Endothelial cell of umbilical vein (primary cell): ENCODE results near the gene GPR176. TPM values are rescaled to one million over a fixed set of nuclear protein-coding genes. Genes with fewer than 3 reads are reported as not detected.

Source experiments
- BruUV-seq: library from RNA; stranded (reverse); fragments of 400-500 nt; replicated peaks from 2 replicates; lab custom pipeline; 2021; lab: Mats Ljungman, UMichigan
- CTCF ChIA-PET: fragments of 300-600, 350-600 bp; sonication (Branson Sonifier 250); formaldehyde crosslinking; loops from one replicate; lab custom pipeline; 2021; ENCODE audit warnings: antibody characterized with exemption, inconsistent platforms; lab: Charles Lee
- POLR2A ChIA-PET: fragments of 300-600, 350-600 bp; sonication (Branson Sonifier 250); formaldehyde crosslinking; loops from one replicate; lab custom pipeline; 2021; ENCODE audit warnings: antibody characterized with exemption, inconsistent platforms; lab: Charles Lee
- DNase-seq: peaks from one replicate; pipeline ENCODE4 v3.0.0-alpha.2; 2011; ENCODE audit warnings: low read depth, low spot score
- FAIRE-seq: peaks from 2 replicates; lab custom pipeline; 2011; peaks lifted over from hg19 to GRCh38; lab: Jason Lieb, UNC
- H2AFZ ChIP-seq: 2 replicates; pipeline ENCODE4 v1.6.0; 2012; ENCODE audit warnings: low read depth, low read length, control low read depth, inconsistent platforms
- H3K27ac ChIP-seq: 2 replicates; pipeline ENCODE4 v1.5.1; 2011; ENCODE audit warnings: low read depth, mild to moderate bottlenecking, control low read depth, low read length, moderate library complexity; ENCODE audit not compliant: insufficient read depth
- H3K27me3 ChIP-seq, 2 experiments: 2 replicates each; pipeline versions ENCODE4 v1.6.0 to v1.6.1; 2011; ENCODE audit warnings: low read length in 2 of 2, mixed read lengths in 1 of 2; ENCODE audit not compliant: control insufficient read depth in 2 of 2, insufficient read depth in 2 of 2
- H3K36me3 ChIP-seq, 2 experiments: 2 replicates in 1 of 2; 3 replicates in 1 of 2; pipeline ENCODE4 v1.5.1; 2011; ENCODE audit warnings: low read length in 2 of 2, mild to moderate bottlenecking in 1 of 2, moderate library complexity in 1 of 2; ENCODE audit not compliant: control insufficient read depth in 2 of 2, insufficient read depth in 2 of 2; ENCODE audit errors: extremely low read depth in 1 of 2
- H3K4me1 ChIP-seq: 3 replicates; pipeline ENCODE4 v1.5.1; 2011; ENCODE audit warnings: mild to moderate bottlenecking, low read length; ENCODE audit not compliant: control insufficient read depth, insufficient read depth; ENCODE audit errors: extremely low read depth
- H3K4me2 ChIP-seq: 2 replicates; pipeline ENCODE4 v1.6.1; 2011; ENCODE audit warnings: low read length, control low read depth, mixed read lengths; ENCODE audit not compliant: insufficient read depth
- H3K4me3 ChIP-seq, 3 experiments: fragments of 200-600 bp in 1 of 3; sonication (generic), shearing (Covaris generic) in 1 of 3; replicated peaks in 1 of 3; 2 replicates each; pipeline ENCODE4 v1.5.1; 2011 to 2016; ENCODE audit warnings: control low read depth in 3 of 3, low read length in 3 of 3, mild to moderate bottlenecking in 2 of 3, inconsistent platforms in 1 of 3, low read depth in 1 of 3, moderate library complexity in 1 of 3; ENCODE audit not compliant: insufficient read depth in 1 of 3
- H3K79me2 ChIP-seq: 2 replicates; pipeline ENCODE4 v1.6.0; 2012; ENCODE audit warnings: low read length, inconsistent platforms; ENCODE audit not compliant: control insufficient read depth, insufficient read depth
- H3K9ac ChIP-seq: replicated peaks from 2 replicates; pipeline ENCODE3; 2011; ENCODE audit warnings: low read length, control low read depth; ENCODE audit not compliant: insufficient read depth; ENCODE audit errors: extremely low read depth
- H3K9me1 ChIP-seq: replicated peaks from 3 replicates; pipeline ENCODE4 v1.6.0; 2011; ENCODE audit warnings: mild to moderate bottlenecking, low read length; ENCODE audit not compliant: control insufficient read depth, insufficient read depth; ENCODE audit errors: extremely low read depth
- H3K9me3 ChIP-seq: replicated peaks from 2 replicates; pipeline ENCODE4 v1.5.1; 2012; ENCODE audit warnings: low read length, inconsistent platforms; ENCODE audit not compliant: control insufficient read depth, insufficient read depth
- H4K20me1 ChIP-seq: replicated peaks from 2 replicates; pipeline ENCODE3; 2011; ENCODE audit warnings: mild to moderate bottlenecking, low read length; ENCODE audit not compliant: control insufficient read depth, insufficient read depth; ENCODE audit errors: extremely low read depth
- CTCF ChIP-seq, 2 donors: IDR thresholded peaks; 1 replicate in 1 of 2; 2 replicates in 1 of 2; pipeline ENCODE4 v1.5.1; 2011; ENCODE audit warnings: low read length in 2 of 2, mild to moderate bottlenecking in 2 of 2, moderate library complexity in 2 of 2, control low read depth in 1 of 2, inconsistent platforms in 1 of 2, low read depth in 1 of 2; ENCODE audit not compliant: insufficient read depth in 1 of 2; ENCODE audit errors: extremely low read depth in 1 of 2
- EZH2 ChIP-seq: IDR thresholded peaks from 2 replicates; pipeline ENCODE4 v1.6.1; 2012; ENCODE audit warnings: borderline replicate concordance, low read depth, mild to moderate bottlenecking, moderate library complexity, low read length, inconsistent platforms; ENCODE audit not compliant: severe bottlenecking
- FOS ChIP-seq: IDR thresholded peaks from 2 replicates; pipeline ENCODE4 v1.6.1; 2011; ENCODE audit warnings: mild to moderate bottlenecking, low read length, moderate library complexity, borderline replicate concordance; ENCODE audit not compliant: insufficient read depth
- GATA2 ChIP-seq: IDR thresholded peaks from 2 replicates; pipeline ENCODE4 v1.7.0; 2011; ENCODE audit warnings: low read depth, mild to moderate bottlenecking, moderate library complexity, mixed read lengths, low read length; ENCODE audit not compliant: insufficient read length, insufficient read depth
- JUN ChIP-seq: IDR thresholded peaks from 2 replicates; pipeline ENCODE4 v1.6.1; 2011; ENCODE audit warnings: borderline replicate concordance, low read depth; ENCODE audit not compliant: insufficient read length, insufficient read depth
- MAX ChIP-seq: IDR thresholded peaks from 2 replicates; pipeline ENCODE4 v1.6.1; 2011; ENCODE audit not compliant: insufficient read depth, insufficient read length
- MYC ChIP-seq: IDR thresholded peaks from one replicate; pipeline ENCODE4 v1.6.1; 2011; ENCODE audit warnings: mild to moderate bottlenecking, low read depth, low read length
- POLR2A ChIP-seq: IDR thresholded peaks from 2 replicates; pipeline ENCODE4 v1.6.1; 2012; ENCODE audit warnings: low read depth, mild to moderate bottlenecking, control low read depth, low read length
- POLR2AphosphoS5 ChIP-seq: IDR thresholded peaks from 2 replicates; pipeline ENCODE4 v1.6.1; 2012; ENCODE audit warnings: low read depth, mild to moderate bottlenecking, control low read depth, low read length, moderate library complexity; ENCODE audit not compliant: insufficient read depth
- dilution Hi-C: fragments of 300-500 bp; cut with MboI; formaldehyde crosslinking; loops from one replicate; pipeline ENCODE4 v1.15.0; 2019; ENCODE audit warnings: low sequenced_read_pairs; ENCODE audit not compliant: extremely low pct_ligation_motif_present
- intact Hi-C: fragments of 100-400 bp; cut with micrococcal nuclease; formaldehyde crosslinking; loops from one replicate; pipeline ENCODE4 v1.10.0; 2022
- polyA plus RNA-seq, 4 experiments: library from polyadenylated mRNA; depleted of rRNA in 3 of 4; stranded (reverse) in 3 of 4; unstranded in 1 of 4; fragments of >200 nt; gene quantifications; 2 replicates each; pipeline versions ENCODE4 v1.2.1 to v1.2.3, GENCODE V29; 2011 to 2012; ENCODE audit warnings: missing spikeins in 1 of 4
- total RNA-seq: library from RNA; stranded (reverse); gene quantifications from 2 replicates; pipeline ENCODE4 v1.2.3, GENCODE V29; 2021

Gene GPR176
- total and polyA plus RNA-seq, 2 donors (not counting 3 experiments of a cell fraction or from before 2014, with no cell fraction given), result 35.3 to 68.7 TPM

GRCh38 chr15:39781147-39781966 lies 138.7 kb downstream of the GPR176 start:
- CTCF ChIA-PET, result no interaction called here
- Histone ChIP-seq H4K20me1 (no peaks in the 10 kb centered on the region), H3K9me1 (no peaks in the 10 kb centered on the region), H3K9ac (no peak overlapping the region), H3K4me3 (no peak overlapping the region), H3K27me3 (no peaks in the 10 kb centered on the region), H2AFZ (no peak overlapping the region), H3K4me1 (peaks cover 25% of the 10 kb centered on the region), H3K36me3 (no peaks in the 10 kb centered on the region), H3K27ac (no peak overlapping the region), H3K4me2 (peak overlapping the region; percentile 84), H3K79me2 (peaks cover 5% of the 10 kb centered on the region), H3K9me3 (no peaks in the 10 kb centered on the region)
- no peak for TF ChIP-seq POLR2AphosphoS5
- no peak for TF ChIP-seq JUN
- TF ChIP-seq POLR2A, result no peak
- TF ChIP-seq MYC, result no peak
- no peak for TF ChIP-seq GATA2
- no peak for TF ChIP-seq FOS
- TF ChIP-seq EZH2, result no peak
- TF ChIP-seq MAX, result no peak
- TF ChIP-seq CTCF (IDR thresholded peaks at IDR 0.05; ENCODE audit: extremely low read depth in 1 of 2, insufficient read depth in 1 of 2, low read depth in 1 of 2, low read length in 2 of 2), result no peak
- FAIRE-seq (no peak), DNase-seq (no peak)
- intact Hi-C loops (no loop called here), dilution Hi-C loops (no loop called here)
- POLR2A ChIA-PET, result no interaction called here
- no TSS peak for BruUV-seq
